ENCODE results near the gene BCAP29.
"Not testable (repeated sequence)": the region's sequence is repeated elsewhere in the genome, so short reads cannot be mapped to it uniquely, and the experiment has no call there.

The BCAP29 gene, protein sequence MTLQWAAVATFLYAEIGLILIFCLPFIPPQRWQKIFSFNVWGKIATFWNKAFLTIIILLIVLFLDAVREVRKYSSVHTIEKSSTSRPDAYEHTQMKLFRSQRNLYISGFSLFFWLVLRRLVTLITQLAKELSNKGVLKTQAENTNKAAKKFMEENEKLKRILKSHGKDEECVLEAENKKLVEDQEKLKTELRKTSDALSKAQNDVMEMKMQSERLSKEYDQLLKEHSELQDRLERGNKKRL

DNA sequence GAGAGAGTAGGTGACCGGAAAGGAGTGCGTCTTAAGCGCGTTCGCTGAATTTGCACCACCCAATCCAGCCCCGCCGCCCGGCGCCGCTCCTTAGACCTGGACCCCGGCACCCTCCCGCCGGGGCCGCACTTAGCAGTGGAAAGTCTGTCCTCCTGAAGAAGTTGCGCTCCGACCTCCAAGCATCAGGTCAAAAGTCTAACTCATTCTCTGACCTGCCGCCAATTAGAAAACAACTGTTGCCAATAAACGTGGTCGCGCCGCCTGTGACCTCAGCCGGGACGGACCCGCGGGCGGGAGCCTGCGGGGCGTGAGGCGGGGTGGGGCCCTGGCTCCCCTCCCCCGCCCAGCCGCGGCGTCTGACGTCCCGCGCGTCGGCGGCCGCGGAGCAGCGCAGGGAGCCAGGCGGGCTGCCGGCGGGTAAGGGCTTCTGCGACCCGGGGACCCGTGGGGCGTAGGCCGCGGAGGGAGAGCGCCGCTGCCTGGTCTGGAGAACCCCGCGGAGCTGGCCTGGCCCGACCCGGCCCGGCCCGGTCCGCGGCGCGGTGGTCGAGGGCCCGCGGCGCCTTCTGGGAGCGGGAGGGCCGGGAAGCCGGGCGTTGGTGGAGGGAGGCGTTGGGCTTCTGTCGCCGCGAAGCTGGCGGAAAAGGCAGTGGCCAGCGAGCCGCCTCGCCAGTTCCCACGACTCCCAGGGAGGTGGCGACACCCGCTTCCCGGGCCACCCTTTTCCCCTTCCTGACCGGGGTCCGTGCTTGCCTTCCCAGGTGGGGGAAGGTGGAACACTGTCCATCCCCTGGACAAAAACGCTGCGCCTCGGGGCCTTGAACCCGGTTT, at the start of gene BCAP29:
Gene BCAP29 (plus strand): TSS at position 362 of the 831 bp plus-strand sequence. CDS start 527 bp downstream, outside the sequence.
- DNase-seq (ENCODE audit: low read depth in 2 of 3, low spot score in 1 of 3), result peak; percentile 35 to 63 (median 44)

DNA sequence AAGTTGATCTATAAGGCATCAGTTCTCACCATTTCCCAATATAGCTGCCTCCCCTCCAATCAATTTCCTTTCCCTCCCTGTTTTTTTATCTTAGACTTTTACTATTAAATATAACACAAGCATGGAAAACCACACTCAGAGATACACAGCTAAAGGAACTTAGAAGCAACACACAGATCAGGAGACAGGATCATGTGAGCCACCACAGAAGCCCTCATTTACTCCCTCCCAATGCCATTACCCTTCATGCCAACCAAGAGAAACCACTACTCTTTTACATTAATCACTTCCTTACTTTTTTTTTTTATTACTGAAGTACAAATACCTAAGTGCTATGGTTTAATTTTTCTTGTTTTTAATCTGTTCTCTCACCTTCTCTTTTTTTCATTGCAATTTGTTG, 49.3 kb upstream of the BCAP29 start:
- DNase-seq (ENCODE audit: low read depth in 2 of 3, low spot score in 1 of 3), result no peak

DNA sequence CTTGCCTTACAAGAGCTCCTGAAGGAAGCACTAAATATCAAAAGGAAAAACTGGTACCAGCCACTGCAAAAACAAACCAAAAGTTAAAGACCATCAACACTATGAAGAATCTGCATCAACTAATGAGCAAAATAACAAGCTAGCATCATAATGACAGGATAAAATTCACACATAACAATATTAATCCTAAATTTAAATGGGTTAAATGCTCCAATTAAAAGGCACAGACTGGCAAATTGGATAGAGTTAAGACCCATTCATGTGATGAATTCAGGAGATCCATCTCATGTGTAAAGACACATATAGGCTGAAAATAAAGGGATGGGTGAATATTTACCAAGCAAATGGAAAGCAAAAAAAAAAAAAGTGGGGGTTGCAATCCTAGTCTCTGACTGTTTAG, 45.9 kb upstream of the BCAP29 start:
- no peak for DNase-seq (ENCODE audit: low read depth in 2 of 3, low spot score in 1 of 3)

DNA sequence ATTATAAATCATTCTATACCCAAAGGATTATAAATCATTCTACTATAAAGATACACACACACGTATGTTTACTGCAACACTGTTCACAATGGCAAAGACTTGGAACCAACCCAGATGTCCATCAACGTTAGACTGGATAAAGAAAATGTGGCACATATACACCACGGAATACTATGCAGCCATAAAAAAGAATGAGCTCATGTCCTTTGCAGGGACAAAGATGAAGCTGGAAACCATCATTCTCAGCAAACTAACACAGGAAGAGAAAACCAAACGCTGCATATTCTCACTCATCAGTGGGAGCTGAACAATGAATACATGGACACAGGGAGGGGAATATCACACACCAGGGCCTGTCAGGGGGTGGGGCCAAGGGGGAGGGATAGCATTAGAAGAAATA, 42.8 kb upstream of the BCAP29 start:
- not testable (repeated sequence) for DNase-seq (ENCODE audit: low read depth in 2 of 3, low spot score in 1 of 3)

DNA sequence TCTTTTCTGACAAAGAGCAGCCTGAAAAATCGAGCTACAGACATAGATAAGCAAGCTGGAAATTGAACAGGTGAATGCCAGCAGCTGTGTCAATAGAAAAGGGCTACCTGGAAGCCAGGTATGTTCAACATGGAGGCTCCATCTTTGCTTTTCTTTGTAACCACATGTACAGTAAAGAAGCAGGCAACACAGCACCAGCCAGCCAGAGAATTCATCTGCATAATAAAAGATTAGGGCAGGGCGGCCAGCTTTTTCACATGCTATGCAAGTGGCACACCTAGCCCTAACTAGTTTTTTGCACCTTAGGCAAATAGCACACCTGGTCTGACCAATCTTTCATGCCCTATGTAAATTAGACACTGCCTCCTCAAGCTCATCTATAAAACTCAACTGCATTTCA, 42.0 kb upstream of the BCAP29 start:
- DNase-seq (ENCODE audit: low read depth in 2 of 3, low spot score in 1 of 3), result no peak

DNA sequence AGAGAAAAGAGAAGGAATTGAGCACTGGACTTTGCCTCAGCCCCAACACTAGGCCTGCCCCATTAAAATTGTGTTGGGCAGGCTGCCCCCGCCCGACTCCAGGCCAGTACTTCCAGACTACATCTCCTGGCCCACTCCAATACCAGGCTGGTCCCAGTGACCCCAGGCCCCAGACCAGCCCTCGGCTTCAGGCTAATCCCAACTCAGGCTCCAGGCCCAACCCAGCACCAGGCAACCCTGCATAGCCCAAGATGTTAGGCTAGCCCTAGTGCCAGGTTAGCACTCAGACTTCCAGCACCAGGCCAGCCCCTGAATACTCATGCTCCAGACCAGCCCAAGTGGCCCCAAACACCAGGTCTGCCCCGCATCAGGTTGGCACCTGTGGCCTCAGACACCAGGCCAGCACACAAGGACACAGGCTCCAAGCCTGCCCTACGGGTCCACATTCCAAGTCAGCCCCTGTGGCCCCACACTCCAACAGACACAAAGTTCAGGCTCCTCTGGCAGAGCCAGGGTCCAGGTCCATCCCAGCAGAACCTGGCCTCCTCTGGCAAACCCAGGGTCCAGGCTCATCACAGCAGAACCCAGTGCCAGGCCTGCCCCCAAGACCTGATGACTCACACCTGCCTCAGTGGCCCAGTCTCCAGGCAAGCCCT, 36.6 kb upstream of the BCAP29 start:
- no peak for DNase-seq (ENCODE audit: low read depth in 2 of 3, low spot score in 1 of 3)

DNA sequence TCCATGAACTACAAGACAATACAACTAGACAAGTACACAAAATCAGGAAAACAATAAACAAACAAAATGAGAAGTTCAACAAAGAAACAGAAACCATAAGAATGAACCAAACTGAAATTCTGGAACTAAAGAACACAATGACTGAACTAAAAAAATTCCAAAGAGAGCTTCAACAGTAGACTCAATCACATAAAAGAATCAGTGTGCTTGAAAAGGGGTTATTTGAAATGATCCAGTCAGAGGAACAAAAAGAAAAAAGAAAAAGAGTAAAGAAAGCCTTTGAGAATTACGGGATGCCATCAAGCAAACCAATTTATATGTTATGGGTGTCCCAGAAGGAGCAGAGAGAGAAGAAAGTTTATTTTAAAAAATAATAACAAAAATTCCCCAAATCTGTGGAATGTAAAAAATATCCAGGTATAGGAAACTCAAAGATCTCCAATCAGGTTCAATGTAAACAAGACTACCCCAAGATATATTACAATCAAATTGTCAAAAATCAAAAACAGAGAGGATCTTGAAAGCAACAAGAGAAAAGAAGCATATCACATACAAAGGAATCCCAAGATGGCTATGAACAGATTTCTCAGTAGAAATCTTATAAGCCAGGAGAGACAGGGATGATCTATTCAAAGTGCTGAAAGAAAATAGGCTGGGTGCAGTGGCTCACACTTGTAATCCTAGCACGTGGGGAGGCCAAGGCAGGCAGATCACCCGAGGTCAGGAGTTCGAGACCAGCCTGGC, 35.0 kb upstream of the BCAP29 start:
- DNase-seq (ENCODE audit: low read depth in 2 of 3, low spot score in 1 of 3), result no peak

DNA sequence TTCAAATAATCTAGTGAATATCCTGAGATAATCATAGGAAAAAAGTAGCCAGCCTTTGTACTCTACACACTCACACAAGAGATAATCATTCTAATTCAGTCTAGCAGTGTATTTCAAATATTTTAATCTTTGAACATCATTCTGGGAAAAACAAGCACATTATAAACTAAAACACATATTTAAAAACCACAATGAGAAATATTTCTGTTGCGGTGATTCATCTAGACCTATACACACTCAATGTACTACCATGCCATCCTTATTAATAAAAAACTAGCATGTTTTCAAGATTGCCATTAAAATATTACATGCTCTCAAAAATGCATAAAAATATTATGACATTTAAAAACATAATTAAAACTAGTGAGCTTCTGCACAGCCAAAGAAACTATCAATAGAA, 28.1 kb upstream of the BCAP29 start:
- no peak for DNase-seq (ENCODE audit: low read depth in 2 of 3, low spot score in 1 of 3)

DNA sequence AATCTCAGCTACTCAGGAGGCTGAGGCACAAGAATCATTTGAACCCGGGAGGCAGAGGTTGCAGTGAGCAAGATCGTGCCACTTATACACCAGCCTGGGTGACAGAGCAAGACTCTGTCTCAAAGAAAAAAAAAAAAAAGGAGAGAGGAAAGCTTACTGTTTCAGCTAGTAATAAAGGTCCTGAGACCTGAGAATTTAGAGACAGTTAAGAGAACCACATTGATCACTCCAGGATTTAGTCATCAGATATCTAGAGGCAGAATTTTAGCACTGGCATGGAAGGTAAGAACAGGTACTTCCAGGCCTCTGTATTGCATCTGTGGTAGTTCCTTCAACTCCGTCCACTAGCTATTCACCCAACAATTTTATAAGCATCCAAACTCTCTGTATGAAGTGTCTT, 24.2 kb upstream of the BCAP29 start:
- DNase-seq (ENCODE audit: low read depth in 2 of 3, low spot score in 1 of 3), result no peak

DNA sequence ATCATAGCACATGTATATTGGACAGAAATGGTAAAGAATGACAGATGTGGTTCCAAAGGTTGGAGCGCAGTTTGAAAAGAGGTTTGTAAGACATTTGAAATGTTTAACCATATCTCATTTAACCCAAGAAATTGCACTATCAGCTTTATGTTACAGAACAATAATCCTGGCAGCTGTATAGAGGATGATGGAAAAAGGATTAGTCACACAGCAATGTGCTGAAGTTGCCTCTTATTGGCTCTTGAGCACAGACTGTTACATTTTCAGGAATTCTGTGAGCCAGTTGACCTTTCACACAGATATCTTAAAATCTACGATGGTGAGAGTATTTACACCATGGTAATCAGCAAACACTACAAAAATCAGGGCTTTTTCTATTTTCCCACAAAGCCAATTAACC, 20.2 kb upstream of the BCAP29 start:
- no peak for DNase-seq (ENCODE audit: low read depth in 2 of 3, low spot score in 1 of 3)

DNA sequence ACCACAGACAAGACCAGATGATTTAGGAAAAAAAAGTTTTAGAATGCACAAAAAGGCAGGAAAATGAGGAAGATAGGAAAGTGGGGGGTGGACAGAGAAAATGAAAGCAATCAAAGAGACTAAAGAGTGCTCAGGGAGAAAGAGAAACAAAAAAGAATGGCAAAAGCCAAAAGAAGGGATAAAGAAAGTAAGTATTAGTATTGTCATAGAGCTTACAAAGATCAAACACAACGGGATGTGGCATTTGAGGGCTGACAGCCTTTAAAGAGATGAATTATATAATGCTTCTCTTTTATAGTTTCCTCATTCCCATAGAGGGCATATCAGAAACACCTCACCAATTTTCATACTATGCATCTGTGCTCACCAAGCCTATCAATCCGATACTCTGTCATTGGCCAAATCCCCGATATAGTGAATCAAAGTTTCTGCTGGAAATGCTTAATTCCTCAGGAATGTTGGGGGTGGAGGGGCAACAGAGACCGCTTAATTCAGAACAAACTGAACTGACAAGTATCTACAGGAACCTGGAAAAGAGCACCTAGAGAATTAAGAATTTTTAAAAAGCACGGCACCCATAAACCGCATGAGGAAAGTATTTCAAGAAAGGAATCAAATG, 19.0 kb upstream of the BCAP29 start:
- no peak for DNase-seq (ENCODE audit: low read depth in 2 of 3, low spot score in 1 of 3)

DNA sequence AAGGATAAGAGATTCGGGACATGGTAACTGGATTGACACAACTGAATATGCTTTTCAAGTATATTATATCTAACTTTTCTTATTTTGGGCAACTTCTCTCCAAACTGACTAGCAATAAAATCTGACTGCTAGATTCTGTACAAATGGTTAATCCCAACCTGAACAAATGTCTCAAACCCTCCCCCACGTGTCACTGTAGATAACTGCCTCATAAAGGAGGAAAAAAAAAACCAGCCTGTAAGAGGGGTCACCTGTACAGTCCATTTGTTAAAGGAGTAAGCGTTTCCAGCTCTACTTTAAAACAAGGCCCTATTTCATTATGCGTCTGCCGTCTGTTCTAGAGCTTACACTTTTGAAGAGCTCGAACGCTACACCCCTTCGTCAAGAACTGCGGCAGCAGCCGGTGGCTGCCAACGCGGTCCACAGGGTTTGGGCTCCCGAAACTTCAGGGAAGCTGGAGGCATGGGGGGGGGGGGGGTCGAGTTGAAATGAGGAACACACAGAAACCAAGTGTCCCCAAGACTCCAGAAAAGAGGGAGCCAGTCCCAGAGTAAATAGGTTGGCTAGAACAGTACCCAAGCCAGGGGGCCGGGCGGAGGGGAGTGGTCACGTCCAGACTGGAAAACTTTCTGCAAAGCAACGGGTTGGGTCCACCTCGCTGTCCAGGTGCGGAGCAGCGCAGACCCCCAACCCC, 16.8 kb upstream of the BCAP29 start:
- DNase-seq (ENCODE audit: low read depth in 2 of 3, low spot score in 1 of 3), result no peak

DNA sequence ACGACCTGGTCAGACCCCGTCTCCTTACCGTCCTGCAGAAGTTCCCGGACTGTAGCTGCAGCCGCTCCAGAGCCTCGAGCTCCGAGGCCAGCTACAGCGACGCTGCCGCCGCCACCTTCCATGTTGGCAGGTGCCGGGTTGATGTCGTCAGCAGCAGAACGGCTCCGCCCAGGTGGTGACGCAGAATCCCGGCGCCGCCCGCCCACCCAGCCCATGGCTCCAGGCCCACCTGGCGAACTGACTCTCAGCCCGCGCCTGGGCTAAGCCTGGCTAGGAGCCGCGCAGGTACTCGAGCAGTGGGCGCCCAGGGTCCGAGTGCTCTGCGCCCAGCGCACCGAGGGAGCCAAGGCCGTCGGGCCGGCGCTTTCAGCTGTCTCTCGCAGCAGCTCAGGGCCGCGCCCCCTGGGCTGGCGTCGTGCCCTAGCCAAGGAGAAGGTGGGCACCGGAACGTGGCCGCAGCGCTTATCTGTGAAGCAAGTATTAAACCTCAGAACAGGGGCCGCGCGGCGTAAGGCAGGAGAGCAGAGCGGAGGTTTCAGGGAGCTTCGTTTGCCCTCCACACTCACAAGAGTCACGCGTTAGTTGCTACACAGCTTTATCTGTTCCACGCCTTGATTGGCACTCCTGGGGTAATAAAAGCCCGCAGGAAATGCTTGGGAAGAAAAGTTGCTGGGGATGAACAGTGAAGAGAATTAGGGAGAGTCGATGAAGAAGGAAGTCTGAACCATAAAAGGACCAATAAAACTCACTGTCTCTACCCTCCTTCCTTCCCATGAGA, 16.1 kb upstream of the BCAP29 start, which contains the start of the genes COG5 and DUS4L:
Gene COG5 (minus strand): TSS at position 146 of the 778 bp plus-strand sequence. CDS start 24 bp downstream, at position 122.
Gene DUS4L (plus strand): TSS at position 197 of the 778 bp plus-strand sequence. CDS start 3,100 bp downstream, outside the sequence.
- peak; percentile 67 to 83 (median 79) for DNase-seq (ENCODE audit: low read depth in 2 of 3, low spot score in 1 of 3)

DNA sequence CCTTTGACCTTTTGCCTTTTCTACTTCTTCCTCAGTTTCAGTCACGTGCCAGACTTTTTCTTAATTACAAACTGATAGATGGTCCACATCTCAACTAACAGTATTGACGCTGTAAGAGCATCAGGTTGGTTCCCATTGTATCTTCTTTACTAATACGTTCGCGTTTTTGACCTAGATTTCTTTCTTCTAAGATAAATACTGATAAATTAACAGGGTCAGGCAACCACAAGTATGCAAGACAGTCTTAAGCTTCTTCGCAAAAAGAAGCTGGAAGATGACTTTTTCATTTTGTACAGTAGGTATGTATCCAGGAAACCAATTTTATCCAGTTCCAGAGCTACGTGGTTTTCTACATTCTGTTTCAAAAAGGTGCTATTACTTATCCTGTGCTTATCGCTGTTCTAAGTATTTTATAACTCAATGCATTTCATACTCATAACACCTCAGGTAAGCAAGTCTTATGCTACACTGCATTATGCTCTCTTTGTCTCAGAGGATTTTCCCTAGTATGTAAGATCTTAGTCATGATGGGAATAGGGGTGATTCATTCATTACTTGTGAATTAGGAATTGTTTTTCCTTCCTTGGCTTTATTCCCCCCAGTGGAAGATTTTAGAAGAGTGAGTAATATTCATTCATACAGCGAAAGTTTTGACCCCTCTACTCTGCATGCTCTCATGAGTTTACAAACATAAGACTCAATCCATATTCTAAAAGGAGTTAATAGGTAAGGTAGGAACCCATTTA, 15.3 kb upstream of the BCAP29 start:
- no peak for DNase-seq (ENCODE audit: low read depth in 2 of 3, low spot score in 1 of 3)

DNA sequence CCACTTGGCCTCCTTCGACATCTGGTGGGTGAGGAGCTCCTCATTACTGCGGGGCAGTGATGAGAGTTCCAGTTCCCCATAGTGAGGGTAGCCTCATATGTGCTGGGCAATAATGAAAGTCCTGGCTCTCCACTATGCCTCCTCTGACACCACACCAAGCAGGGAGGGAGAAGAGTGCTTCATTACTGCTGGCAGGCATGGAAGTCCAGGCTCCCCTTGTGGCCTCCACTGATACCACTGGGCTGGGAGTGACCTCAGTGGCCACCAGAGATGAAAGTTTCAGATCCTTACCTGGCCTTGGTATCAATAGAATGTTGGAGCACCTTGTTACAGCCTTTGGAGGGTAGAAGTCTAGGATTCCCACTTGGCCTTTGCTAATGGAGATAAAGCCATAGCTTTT, 9.7 kb upstream of the BCAP29 start:
- DNase-seq (ENCODE audit: low read depth in 2 of 3, low spot score in 1 of 3), result no peak

DNA sequence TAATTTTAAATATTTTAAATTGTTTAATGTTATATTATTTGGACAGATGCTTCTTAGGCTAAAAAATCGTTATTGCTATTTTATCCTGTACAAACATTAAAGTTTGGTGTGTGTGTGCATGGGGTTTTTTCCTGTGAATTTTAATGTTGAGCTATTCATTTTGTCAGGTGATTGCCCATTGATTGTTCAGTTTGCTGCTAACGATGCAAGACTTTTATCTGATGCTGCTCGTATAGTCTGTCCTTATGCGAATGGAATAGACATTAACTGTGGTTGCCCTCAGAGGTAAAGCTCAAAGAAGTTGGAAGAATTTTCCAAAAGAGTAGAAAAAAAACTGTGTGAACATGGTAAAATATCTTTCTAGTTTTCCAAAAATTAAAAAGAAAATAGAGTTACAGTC, 6.5 kb upstream of the BCAP29 start:
- DNase-seq (ENCODE audit: low read depth in 2 of 3, low spot score in 1 of 3), result no peak

DNA sequence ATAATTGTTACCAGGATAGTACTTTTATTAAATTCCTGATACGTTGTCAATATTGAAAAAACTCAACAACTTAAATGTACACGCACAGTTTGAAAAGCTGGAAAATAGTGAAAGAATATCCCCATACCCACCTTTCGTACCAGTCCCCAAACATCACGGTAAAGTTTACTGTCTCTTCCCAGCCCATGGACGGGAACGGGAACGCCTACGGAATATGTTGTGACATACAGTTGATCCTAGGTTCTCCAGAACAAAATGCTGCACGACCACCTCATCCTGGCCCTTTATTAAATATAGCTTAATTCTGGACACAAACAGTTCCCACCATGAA, 527 bp upstream of the BCAP29 start:
- no peak for DNase-seq (ENCODE audit: low read depth in 2 of 3, low spot score in 1 of 3)

DNA sequence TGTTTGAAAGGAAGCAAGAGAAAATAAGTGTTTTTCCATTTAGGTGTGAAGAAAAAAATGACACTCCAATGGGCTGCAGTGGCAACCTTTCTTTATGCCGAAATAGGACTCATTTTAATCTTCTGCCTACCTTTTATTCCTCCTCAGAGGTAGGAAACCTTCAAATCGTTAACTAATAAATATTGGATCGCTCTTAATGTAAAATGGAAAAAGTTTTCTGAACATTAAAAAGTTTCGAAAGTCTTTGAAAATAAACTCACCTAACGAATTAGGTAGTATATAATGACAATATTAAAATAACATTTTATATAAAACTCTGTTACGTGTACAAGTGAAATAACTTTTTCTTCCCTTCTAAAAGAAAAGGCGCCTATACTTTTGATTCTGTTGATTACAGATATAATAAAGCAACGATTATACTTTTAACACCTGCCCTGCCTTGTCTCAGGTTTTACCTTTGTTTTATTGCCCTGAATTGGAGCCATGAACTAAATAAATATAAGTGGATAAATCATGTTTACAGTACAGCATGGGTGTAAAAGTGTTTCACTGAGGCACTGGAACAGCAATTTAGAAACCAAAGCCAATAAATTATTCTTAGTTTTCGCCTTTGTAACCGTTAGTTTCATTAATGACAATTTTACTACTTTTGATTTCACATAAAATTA, 804 bp downstream of the BCAP29 start:
- no peak for DNase-seq (ENCODE audit: low read depth in 2 of 3, low spot score in 1 of 3)

Data from stimulated activated CD4-positive, alpha-beta T cell treated with anti-CD3 and anti-CD28 coated beads, Interleukin-12 subunit alpha, Interleukin-12 subunit beta, amount 100 ng/mL, for 48 hours (primary cell).